Jurkat, Clone E6-1 (cell line): ENCODE measurements around the gene SYCP3.

Source experiments
- DNase-seq: peaks from one replicate; pipeline ENCODE4 v3.0.0-alpha.2; 2011; ENCODE audit warnings: low read depth, low spot score
- H3K4me3 ChIP-seq: 2 replicates; pipeline ENCODE4 v1.5.1; 2011; ENCODE audit warnings: mild to moderate bottlenecking, low read length, control low read depth, moderate library complexity

SYCP3 gene

DNA sequence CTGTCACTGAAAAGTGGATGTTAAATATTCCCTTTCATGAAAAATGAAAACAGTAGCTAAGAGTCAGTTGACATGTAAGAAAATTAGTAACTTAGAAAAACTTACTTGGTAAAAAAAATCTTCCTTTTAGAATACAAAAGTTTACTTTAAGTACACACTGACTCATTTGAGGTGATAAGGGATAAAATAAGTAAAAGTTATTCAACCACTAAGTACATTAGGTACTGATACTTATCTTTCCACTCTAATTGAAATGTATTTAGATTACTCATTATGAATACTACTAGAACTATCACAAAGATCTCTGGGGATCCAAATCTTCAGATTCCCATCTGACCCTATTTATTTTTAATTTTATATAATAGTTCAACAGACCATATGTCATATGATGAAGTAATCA, 12.2 kb downstream of the SYCP3 start:
- no peak for DNase-seq
- H3K4me3 ChIP-seq = no peak overlapping the region

DNA sequence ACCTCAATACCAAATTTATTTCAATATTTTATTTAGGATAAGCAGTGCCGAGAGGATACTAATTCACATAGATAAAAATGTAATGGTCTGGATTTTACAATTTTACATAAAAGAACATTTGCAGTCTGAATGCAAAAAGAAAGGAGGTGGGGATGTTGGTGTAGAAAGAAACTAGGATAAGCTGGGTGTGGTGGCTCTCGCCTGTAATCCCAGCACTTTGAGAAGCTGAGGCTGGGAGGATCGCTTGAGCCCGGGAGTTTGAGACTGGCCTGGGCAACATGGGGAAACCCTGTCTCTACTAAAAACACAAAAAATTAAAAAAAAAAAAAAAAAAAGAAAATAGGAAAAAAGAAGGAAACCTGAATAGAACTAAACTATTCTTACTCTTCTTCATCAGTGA, 16.9 kb downstream of the SYCP3 start:
- no peak overlapping the region for H3K4me3 ChIP-seq
- no peak for DNase-seq

DNA sequence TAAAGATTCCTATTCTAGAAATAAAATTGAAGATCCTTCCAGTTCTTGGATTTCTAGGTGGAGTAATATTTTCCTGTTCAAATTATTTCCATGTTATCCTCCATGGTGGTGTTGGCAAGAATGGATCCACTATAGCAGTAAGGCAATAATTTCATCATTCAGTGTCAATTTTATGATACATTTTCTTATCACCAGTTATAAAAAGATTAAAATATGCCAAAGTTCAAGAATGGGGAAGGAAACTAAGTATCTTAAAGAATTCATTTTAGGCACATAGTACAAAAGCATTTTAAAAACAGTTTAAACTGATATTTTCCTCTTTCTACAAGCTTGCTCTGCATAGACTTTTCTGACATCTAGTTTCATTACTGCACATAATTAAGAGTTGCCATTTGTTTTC, 19.1 kb downstream of the SYCP3 start:
- no peak overlapping the region for H3K4me3 ChIP-seq
- DNase-seq = no peak

DNA sequence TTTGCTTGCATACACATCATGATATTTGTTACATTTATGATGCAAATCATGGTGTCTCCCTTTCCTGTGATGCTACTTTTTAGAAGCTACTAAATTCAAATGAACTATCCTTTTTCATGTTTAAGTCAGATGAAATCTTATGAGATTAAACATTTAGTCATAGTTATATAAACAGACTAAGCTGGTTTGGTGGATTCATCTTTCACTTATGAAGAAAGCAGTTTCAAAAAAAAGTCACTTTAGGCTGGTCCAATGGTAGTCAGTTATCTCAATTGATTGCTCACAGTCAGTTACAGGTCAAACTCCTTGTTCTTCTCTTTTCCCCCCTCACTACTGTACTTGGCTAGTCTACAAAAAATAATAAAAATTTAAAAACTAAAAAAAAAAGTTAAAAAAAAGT, 19.7 kb downstream of the SYCP3 start:
- no peak overlapping the region for H3K4me3 ChIP-seq
- no peak for DNase-seq

DNA sequence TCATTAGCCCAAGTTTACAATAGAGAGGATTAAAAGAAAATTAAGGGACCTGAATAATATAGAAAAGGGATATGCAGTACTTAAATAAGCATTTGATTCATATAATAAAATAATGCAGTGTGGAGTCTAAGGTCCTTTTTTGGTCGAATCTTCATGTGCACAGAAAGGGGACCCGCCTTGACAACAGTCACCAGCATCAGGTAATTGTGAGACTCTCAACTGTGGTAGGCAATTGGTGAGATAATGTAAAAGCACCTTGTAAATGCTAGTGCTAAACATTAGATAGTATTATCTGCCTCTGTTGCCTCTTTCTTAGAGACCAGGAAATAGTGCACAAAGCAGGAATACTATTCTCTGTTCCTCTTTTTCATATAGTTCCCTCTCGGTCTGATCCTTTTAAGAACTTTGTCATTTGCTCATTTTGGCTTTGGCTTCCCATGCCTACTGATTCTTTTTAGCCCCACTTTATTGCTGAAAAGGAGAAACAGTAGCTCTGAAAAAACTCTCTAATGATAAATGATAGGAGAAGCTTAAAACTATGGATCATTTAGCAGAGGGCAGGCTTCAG, 24.3 kb downstream of the SYCP3 start:
- H3K4me3 ChIP-seq = no peak overlapping the region
- DNase-seq = no peak

DNA sequence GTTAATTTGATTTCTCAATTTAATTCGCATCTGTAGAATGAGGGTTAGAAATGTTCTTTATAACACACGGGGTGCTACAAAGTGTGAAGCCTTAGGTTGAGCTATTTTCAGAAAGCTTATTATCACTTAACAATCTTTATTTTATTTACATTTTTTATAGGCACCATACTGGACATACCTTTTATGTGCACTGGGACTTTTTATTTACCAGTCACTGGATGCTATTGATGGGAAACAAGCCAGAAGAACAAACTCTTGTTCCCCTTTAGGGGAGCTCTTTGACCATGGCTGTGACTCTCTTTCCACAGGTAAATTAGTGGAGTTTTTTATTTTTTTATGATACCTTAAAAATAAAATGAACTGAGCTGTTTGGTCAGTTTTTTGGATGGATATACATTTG, 25.3 kb downstream of the SYCP3 start:
- no peak for DNase-seq
- no peak overlapping the region for H3K4me3 ChIP-seq

DNA sequence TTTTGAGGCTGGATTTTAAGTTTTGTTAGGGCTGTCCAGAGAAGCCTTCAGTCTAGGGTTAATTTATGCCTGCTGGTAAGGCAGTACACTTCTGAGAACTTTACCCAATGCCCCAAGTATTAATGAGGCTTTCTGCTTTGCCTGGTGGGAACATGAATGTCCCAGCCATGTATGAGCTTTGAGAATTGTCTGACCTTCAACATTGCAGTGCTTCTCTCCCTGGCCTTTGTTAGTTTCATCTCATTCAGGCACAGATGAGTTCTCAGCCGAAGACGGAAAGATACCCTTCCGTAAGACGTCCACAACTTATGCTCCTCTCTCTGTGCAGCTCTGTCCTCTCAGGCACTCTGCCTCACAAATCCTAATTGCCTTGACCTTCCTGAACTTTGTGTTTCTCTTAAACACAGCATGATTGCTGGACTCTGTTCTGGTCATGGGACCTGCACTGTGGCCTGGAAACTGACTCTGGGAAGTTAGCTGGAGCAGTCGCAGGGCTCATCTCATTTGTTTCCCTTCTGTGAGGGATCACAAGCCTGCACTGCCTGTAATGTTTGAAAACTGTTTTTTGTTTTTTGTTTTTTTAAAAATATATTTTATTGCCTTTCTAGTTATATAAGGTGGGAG, 26.1 kb downstream of the SYCP3 start:
- no peak overlapping the region for H3K4me3 ChIP-seq
- DNase-seq = no peak

DNA sequence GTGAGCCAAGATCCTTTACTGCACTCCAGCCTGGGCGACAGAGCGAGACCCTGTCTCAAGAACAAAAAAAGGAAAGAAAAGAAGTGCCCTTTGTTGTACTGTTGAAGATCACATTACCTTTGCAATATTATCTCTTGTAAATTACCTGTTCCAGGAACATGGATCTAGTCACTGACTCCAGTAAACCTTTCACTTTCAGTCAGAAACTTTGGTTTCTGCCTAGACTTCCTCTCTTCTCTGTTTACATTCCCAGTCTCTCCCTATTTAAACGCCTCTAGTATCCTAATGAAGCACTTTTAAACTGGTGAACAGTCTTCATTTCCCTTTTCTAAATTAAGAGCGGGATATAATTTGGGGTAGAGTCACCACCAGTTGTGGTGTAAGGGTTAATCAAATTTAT, 29.0 kb downstream of the SYCP3 start:
- DNase-seq = no peak
- no peak overlapping the region for H3K4me3 ChIP-seq

DNA sequence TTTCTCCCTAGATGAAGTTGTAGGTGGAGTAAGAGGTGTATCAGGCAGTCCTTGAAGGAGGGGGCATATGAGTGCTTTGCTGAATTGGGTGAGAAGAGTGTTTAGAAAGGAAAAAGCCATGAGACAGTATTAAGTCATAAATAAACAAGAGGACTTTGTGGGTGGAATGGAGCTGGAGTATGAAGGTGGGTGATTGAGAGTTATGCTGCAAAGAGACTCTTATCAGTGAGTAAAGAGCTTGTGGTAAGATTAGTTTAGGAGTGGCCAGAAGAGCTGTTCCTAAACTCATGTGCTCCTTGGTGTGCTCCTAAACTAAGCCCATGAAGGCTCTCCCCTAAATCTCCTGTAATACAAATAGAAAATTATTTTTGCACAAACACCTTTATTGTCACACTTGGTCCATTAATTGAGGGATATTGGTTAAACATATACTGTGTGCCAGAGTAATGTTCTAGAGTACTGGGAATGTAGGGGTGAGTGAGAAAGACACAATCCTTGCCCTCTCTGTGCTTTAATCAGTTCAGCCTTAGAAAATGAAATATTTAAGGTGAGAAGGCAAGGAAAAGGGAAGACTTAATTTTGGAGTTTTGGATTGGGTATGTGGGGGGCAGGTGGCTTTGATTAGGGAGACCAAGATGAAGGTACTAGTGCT, 32.0 kb downstream of the SYCP3 start:
- no peak overlapping the region for H3K4me3 ChIP-seq
- DNase-seq = no peak

DNA sequence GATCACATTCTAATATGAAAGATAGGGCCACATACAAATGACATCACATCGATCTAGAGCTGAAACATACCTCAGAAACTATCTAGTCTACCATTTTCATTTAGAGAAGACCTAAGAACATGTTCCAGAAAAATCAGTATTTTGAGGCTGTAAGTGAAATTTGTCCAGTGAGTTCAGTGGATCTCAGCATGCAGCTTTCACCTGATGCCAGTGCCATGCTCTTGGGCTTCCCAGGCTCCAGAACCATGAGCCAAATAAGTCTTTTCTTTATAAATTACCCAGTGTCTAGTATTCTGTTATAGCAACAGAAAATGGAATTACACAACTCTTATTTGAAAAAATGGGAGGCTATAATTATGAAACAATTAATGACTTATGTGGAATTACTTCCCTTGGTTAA, 32.9 kb downstream of the SYCP3 start:
- DNase-seq = no peak
- H3K4me3 ChIP-seq = no peak overlapping the region

DNA sequence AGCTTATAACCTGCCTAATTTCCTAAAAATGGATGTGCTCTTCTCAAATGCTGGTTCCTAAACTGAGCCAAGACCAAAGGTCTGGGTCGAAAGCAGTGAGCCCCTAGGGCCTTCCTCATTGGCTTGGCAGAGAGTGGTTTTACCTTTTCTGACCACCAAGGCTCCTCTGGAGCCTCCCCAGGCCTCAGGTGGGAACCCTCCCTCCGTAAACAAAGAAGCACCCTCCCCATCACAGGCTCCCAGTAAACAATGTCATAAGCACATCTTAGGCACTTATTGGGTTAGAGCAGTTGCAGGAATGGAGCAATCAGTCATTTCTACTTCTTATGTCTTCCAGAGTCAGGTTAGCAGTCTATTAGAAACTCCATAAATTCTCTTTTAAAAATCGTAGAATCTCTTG, 35.8 kb downstream of the SYCP3 start:
- DNase-seq = no peak
- H3K4me3 ChIP-seq = no peak overlapping the region

DNA sequence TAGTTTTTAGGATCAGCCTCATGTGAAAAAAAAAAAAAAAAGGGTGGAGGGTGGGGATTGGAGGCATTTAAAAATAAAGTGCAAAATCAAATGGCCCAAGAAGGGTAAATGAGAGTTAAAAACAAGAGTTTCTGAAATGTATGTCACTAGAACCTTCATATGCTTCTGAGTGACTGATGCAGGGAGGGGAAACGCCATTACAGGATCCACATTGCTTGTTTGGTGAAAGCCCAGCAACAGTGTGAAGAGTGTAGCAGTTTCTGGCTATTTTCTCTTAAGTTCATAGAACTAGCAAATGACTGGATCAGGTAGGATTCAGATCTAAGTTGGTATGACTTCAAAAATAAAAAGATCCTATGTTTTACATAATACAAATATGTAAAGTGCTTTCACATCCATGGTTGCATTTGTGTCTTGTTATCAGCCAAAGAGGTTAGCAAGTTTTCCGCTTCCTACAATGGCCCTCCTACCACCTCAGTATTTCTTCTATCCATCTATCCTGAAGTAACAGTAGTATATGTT, 38.9 kb downstream of the SYCP3 start:
- H3K4me3 ChIP-seq = no peak overlapping the region
- DNase-seq = no peak

DNA sequence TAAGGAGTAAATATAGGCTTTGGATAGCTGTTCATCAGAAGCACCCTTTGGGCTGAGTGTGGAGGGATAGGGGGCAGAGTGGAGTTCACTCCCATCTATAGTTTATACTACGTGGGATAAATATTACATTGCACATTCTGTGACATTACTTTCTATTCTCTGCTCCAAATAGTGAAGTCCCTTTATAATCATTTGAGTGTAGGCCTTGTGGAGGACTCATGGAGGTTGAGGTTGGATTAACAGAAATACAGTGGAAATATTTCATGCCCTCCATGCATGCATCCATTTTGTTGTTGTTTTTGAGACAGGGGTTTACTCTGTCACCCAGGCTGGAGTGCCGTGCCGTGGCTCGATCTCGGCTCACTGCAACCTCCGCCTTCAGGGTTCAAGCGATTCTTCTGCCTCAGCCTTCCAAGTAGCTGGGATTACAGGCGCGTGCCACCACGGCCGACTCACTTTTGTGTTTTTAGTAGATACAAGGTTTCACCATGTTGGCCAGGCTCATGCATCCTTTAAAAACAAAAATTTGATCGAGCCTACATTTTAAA, 40.4 kb downstream of the SYCP3 start:
- no peak for DNase-seq
- H3K4me3 ChIP-seq = no peak overlapping the region

DNA sequence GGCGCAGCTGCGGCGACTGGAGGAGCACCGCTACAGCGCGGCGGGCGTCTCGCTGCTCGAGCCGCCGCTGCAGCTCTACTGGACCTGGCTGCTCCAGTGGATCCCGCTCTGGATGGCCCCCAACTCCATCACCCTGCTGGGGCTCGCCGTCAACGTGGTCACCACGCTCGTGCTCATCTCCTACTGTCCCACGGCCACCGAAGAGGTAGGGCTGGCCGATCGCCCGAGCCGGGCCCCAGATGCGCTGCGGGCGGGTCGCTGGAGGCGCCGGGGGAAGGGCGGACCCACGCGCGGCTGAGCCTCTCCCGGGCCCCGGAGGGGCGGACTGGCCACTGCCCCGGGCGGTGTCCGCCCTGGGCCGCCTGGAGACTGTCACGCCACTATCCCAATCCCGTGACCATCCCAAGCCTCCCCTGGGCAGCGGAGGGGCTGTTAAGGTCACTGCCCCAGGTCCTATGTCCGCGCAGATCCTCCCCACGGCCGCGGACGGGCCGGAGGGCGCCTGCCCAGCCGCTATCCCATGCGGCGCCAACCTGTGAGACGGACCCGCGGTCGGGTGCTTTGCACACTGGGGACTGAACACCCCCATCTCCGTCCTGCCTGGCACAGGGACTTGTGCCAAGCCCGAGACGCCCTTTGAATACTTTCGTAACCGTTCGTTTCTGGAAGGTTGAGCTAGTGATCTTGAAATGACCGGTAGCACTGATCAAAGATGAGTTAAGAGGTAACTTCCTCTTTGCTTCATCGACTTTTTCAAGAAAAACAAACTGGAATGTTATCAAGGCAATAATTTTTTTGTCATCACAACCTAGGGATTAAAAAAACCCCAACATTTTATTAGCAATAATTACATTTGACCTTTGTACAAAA, 41.1 kb downstream of the SYCP3 start:
- H3K4me3 ChIP-seq = peak overlapping the region; percentile 76
- DNase-seq = no peak

DNA sequence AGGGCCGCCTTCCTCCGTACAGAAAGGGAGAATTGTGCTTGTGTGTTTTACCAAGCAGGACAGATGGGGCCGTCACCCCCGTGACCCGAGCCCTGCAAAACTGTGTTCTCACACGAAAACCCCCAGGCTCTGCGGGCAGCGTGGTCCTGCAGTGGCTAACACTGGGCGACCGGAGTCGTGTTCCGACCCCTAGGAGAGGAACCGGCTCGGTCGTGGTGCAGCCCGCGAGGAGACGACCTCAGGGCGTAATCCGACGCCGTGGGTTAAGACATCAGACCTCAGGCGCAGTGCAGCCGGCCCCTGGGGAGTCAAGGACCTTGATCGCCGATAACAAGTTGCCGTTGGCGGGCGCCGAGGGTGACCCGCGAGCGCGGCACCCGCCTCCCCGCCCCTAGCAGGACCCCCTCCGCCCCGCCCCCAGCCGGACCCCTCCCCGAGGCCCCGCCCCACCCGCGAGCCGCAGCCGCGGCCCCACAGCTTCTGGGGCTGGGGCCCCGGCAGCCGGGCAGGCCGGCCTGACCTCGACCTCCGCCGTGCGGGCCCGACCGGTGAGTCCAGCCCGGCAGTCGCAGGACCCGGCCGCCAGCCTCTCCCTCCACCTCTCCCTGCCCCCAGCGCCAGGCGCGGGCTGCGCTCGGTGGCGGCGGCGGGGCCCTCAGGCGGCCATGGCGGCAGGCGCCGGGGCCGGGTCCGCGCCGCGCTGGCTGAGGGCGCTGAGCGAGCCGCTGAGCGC, 41.9 kb downstream of the SYCP3 start, which contains the start of gene CHPT1:
Gene CHPT1, plus strand, starts transcription at position 444 of the 733 bp plus-strand sequence. Its CDS starts 222 bp downstream, at position 666.
- H3K4me3 ChIP-seq = peak within 1 kb of the TSS; percentile 76
- DNase-seq = no peak

DNA sequence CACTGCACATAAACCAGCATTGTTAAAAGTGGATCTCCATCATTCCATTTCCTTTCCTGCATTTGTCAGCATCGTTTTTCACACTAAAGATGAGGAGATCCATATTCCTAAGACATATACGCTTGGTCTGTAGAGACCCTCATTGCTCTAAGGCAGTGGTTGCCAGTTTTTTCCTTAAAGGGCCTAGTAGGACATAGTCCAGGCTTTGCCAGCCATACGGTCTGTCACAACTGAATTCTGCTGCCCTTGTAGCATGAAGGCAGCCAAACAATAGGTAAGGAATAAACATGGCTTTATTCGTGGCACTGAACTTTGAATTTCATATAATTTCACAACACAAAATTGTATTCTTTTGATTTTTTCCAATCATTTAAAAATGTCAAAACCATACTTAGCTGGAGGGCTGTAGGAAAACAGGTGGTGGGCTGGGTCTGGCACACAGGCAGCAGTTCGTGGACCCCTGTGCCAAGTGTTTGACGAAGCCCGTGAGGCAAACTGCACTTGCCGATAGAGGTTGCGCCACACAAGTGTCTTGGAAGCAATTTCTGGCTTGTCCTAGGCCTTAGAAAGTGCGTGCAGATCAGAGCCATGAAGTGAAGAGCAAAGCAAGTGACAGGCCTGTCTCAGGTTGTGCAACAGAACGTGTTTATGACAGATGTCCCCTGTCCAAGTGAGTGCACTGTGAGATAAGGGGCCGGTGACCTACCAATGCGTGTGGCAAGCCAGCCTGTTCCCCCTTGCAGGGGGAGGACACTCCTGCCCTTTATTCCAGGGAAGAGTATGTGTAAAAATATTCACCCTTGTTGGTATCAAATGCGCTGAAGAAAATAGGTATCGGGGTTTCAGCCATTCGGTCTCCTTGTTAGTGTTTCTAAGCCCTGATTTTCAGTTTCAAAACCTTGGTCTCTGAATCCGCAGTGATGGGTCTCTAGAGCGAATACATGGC, 42.7 kb downstream of the SYCP3 start:
- H3K4me3 ChIP-seq = peak overlapping the region; percentile 76
- DNase-seq = no peak

DNA sequence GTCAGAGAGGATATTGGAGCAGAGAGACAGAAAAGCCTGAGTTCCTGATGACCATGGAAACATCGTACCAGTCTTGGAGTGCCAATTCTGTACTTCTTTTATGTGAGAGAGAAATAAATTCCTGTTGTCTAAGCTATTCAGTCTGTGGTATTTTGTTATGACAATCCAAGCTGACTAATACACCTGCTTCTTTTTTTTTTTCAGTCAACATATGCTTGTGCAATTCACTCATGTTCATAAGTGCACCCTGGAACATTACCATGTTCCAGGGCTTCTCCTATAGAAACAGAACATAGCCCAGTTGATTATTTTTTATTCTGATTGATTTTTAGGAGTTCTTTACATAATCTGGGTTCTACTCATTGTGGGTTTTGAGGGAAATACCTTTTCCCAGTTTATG, 43.6 kb downstream of the SYCP3 start:
- DNase-seq = no peak
- no peak overlapping the region for H3K4me3 ChIP-seq

DNA sequence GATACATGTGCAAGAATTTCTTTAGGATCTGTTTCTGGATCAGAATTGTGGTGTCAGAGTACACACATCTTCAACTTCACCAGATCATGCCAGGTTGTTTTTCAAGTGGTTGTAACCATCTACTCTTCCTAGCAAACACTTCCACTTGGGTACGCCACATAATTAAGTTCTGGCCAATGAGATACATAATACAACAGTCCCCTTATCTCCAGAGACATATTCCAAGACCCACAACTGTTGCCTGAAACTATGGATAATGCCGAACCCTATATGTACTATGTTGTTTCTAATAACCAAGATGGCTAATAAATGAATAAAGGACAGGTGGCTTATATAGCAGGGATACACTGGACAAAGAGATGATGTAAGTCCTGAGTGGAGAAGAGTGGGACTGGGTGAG, 44.3 kb downstream of the SYCP3 start:
- DNase-seq = no peak
- H3K4me3 ChIP-seq = no peak overlapping the region
